Measurements from ENCODE around the gene STEEP1.

GRCh38 chrX:119606280-119607017 is 41.2 kb upstream of the STEEP1 start, which contains the start of gene NKRF:
- TF ChIP-seq, protein P1, sequence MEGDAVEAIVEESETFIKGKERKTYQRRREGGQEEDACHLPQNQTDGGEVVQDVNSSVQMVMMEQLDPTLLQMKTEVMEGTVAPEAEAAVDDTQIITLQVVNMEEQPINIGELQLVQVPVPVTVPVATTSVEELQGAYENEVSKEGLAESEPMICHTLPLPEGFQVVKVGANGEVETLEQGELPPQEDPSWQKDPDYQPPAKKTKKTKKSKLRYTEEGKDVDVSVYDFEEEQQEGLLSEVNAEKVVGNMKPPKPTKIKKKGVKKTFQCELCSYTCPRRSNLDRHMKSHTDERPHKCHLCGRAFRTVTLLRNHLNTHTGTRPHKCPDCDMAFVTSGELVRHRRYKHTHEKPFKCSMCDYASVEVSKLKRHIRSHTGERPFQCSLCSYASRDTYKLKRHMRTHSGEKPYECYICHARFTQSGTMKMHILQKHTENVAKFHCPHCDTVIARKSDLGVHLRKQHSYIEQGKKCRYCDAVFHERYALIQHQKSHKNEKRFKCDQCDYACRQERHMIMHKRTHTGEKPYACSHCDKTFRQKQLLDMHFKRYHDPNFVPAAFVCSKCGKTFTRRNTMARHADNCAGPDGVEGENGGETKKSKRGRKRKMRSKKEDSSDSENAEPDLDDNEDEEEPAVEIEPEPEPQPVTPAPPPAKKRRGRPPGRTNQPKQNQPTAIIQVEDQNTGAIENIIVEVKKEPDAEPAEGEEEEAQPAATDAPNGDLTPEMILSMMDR (IDR thresholded peaks at IDR 0.05; ENCODE audit: insufficient read depth, low read length) = no peak
- TF ChIP-seq REST (IDR thresholded peaks at IDR 0.05; ENCODE audit: insufficient replicate concordance, low read depth) (no peak), POLR2AphosphoS5 (IDR thresholded peaks at IDR 0.05; ENCODE audit: low read depth) (peak; percentile 84; the same call in 1 of the 2 replicates), SPI1 (IDR thresholded peaks at IDR 0.05; ENCODE audit: borderline replicate concordance, low read depth) (no peak), GABPA (IDR thresholded peaks at IDR 0.05; ENCODE audit: low read depth) (no peak)

Measured in HL-60 (cell line).